Left lung (tissue), 10 donors: ENCODE data around the gene CTNNAL1. TPM values are rescaled to one million over a fixed set of nuclear protein-coding genes. Genes with fewer than 3 reads are reported as not detected.
"Not testable (repeated sequence)": the region's sequence is repeated elsewhere in the genome, so short reads cannot be mapped to it uniquely, and the experiment has no call there.

Experiments
- ATAC-seq: fragments of 200-7000 bp; cut with Tn5 transposase; one replicate; pipeline ENCODE4 v1.9.1; 2020; ENCODE audit warnings: moderate library complexity
- DNase-seq, 4 donors: peaks; one replicate each; pipeline ENCODE4 v3.0.0-alpha.2; 2013 to 2020
- H3K27ac ChIP-seq, 2 donors: fragments of 200-600 bp; sonication (generic) in 1 of 2; one replicate each; pipeline versions ENCODE4 v1.5.0 to v1.8.0; 2020 to 2021
- H3K27me3 ChIP-seq, 2 donors: fragments of 200-600 bp; sonication (generic) in 1 of 2; one replicate each; pipeline versions ENCODE4 v1.5.0 to v1.8.0; 2020 to 2021
- H3K36me3 ChIP-seq, 2 donors: fragments of 200-600 bp; sonication (generic) in 1 of 2; one replicate each; pipeline versions ENCODE4 v1.5.0 to v1.8.0; 2020 to 2021
- H3K4me1 ChIP-seq, 2 donors: fragments of 200-600 bp; one replicate each; pipeline ENCODE4 v1.8.0; 2021
- H3K4me3 ChIP-seq, 2 donors: fragments of 200-600 bp; sonication (generic) in 1 of 2; one replicate each; pipeline versions ENCODE4 v1.5.0 to v1.8.0; 2020 to 2021; ENCODE audit warnings: mild to moderate bottlenecking in 1 of 2
- H3K9me3 ChIP-seq, 2 donors: fragments of 200-600 bp; sonication (generic) in 1 of 2; one replicate each; pipeline versions ENCODE4 v1.5.0 to v1.8.0; 2020 to 2021
- CTCF ChIP-seq, 2 donors: fragments of 200-600 bp; sonication (generic) in 1 of 2; IDR thresholded peaks; one replicate each; pipeline versions ENCODE4 v1.5.0 to v1.8.0; 2021; ENCODE audit warnings: antibody characterized with exemption in 2 of 2
- intact Hi-C, 2 donors: fragments of 100-400 bp; cut with DNase I; formaldehyde crosslinking; loops; one replicate each; pipeline versions ENCODE4 v1.11.2 to v1.14.2; 2022
- polyA plus RNA-seq, 6 donors: library from polyadenylated mRNA; unstranded; fragments of 120-200 nt; gene quantifications; one replicate each; pipeline ENCODE4 v1.2.1, GENCODE V29; 2013; ENCODE audit not compliant: insufficient read length in 6 of 6
- total RNA-seq, 2 donors: library from RNA; stranded (reverse); fragmentation: NEBNext Ultra II Directional; extraction: Animal tissue kit (Norgen Biotek cat#: 25700); gene quantifications; one replicate each; pipeline ENCODE4 v1.2.1, GENCODE V29; 2021
- donor health status: DM: no; HTN: yes; CAD: no.
- donor health status: DM: no; HTN: no; CAD: no.

CTNNAL1 gene
- total and polyA plus RNA-seq, 8 donors: 47.7 to 102 (median 87.8) TPM

GRCh38 chr9:108933231-108933717, 80.0 kb downstream of the CTNNAL1 start:
- intact Hi-C loops: no loop called here
- DNase-seq: peak in 1 of 4 donors; percentile 3

GRCh38 chr9:108928386-108928785, 84.9 kb downstream of the CTNNAL1 start:
- Histone ChIP-seq H3K27ac (no peak overlapping the region), H3K4me1 (peaks cover 5 to 15% of the 10 kb centered on the region in 2 donors), H3K4me3 (no peak overlapping the region), H3K36me3 (peaks cover 0 to 60% of the 10 kb centered on the region in 2 donors), H3K9me3 (no peaks in the 10 kb centered on the region), H3K27me3 (no peaks in the 10 kb centered on the region)
- DNase-seq: no peak
- TF ChIP-seq CTCF (IDR thresholded peaks at IDR 0.05): no peak
- intact Hi-C loops: no loop called here
- ATAC-seq: no peak

More at GRCh38 chr9:108933231-108933717, 80.0 kb downstream of the CTNNAL1 start:
- TF ChIP-seq CTCF (IDR thresholded peaks at IDR 0.05): no peak
- H3K27me3 ChIP-seq: no peaks in the 10 kb centered on the region
- H3K27ac ChIP-seq: peak overlapping the region; percentile 91 to 92
- peak overlapping the region; percentile 92 to 95 for H3K4me3 ChIP-seq
- peaks cover 0 to 27% of the 10 kb centered on the region in 2 donors for H3K36me3 ChIP-seq
- peaks cover 8 to 29% of the 10 kb centered on the region in 2 donors for H3K4me1 ChIP-seq
- ATAC-seq: no peak
- H3K9me3 ChIP-seq: no peaks in the 10 kb centered on the region

- Histone ChIP-seq H3K4me3 (no peak overlapping the region), H3K27ac (no peak overlapping the region), H3K27me3 (no peaks in the 10 kb centered on the region), H3K36me3 (peaks cover 0 to 82% of the 10 kb centered on the region in 2 donors), H3K4me1 (no peaks in the 10 kb centered on the region), H3K9me3 (no peaks in the 10 kb centered on the region)
- ATAC-seq (no peak), DNase-seq (peak in 1 of 4 donors; percentile 7)
- no peak for TF ChIP-seq CTCF (IDR thresholded peaks at IDR 0.05)
- intact Hi-C loops: no loop called here
These were observed 88.8 kb downstream of the CTNNAL1 start for GRCh38 chr9:108924466-108924865.

- no peaks in the 10 kb centered on the region for H3K4me1 ChIP-seq
- intact Hi-C loops: no loop called here
- ATAC-seq (no peak), DNase-seq (no peak)
- H3K36me3 ChIP-seq: peaks cover 0 to 82% of the 10 kb centered on the region in 2 donors
- no peak for TF ChIP-seq CTCF (IDR thresholded peaks at IDR 0.05)
- no peak overlapping the region for H3K4me3 ChIP-seq
- H3K27ac ChIP-seq: no peak overlapping the region
- H3K27me3 ChIP-seq: no peaks in the 10 kb centered on the region
- no peaks in the 10 kb centered on the region for H3K9me3 ChIP-seq
These were observed 92.1 kb downstream of the CTNNAL1 start for GRCh38 chr9:108921200-108921599.

- DNase-seq, H3K4me3 ChIP-seq, H3K27me3 ChIP-seq, H3K27ac ChIP-seq, ATAC-seq, H3K9me3 ChIP-seq, H3K4me1 ChIP-seq, intact Hi-C loops: not testable (repeated sequence)
- peaks cover 0 to 82% of the 10 kb centered on the region in 2 donors for H3K36me3 ChIP-seq
These were observed 92.9 kb downstream of the CTNNAL1 start for GRCh38 chr9:108920401-108920800.

- Histone ChIP-seq H3K9me3 (no peaks in the 10 kb centered on the region), H3K36me3 (peaks cover 0 to 82% of the 10 kb centered on the region in 2 donors), H3K4me3 (no peak overlapping the region), H3K27me3 (no peaks in the 10 kb centered on the region), H3K27ac (no peak overlapping the region), H3K4me1 (no peaks in the 10 kb centered on the region)
- intact Hi-C loops: no loop called here
- no peak for TF ChIP-seq CTCF (IDR thresholded peaks at IDR 0.05)
- peak; percentile 34 for ATAC-seq
- DNase-seq: no peak
These were observed 93.8 kb downstream of the CTNNAL1 start for GRCh38 chr9:108919517-108919916.
